Measurements from ENCODE around the gene STK38.

The STK38 gene

DNA sequence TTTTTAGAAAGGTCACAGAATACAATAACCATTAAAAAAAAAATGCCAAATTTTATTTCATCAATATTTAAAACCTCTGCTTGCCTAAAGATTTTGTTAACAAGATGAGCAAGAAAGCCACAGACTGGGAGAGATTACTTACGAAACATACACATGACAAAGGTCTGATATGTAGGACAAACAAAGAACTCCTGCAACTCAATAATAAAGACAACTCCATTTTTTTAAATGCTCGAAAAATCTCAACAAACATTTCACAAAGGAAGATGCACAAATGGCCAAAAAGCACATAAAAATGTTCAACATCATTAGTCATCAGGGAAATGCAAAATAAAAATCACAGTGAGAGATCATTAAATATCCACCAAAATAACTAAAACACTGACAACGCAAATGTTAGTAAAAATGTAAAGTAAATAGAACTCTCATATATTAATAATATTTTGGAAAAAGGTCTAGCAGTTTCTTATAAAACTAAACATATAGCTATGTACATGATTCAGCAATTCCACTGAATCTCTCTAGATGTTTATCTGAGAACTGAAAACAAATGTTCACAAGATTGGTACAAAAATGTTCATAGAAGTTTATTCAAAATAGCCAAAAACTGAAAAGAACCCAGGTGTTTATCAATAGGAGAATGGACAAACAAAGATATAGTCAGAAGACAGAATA, 10.3 kb downstream of the STK38 start:
- TF ChIP-seq, protein P1, sequence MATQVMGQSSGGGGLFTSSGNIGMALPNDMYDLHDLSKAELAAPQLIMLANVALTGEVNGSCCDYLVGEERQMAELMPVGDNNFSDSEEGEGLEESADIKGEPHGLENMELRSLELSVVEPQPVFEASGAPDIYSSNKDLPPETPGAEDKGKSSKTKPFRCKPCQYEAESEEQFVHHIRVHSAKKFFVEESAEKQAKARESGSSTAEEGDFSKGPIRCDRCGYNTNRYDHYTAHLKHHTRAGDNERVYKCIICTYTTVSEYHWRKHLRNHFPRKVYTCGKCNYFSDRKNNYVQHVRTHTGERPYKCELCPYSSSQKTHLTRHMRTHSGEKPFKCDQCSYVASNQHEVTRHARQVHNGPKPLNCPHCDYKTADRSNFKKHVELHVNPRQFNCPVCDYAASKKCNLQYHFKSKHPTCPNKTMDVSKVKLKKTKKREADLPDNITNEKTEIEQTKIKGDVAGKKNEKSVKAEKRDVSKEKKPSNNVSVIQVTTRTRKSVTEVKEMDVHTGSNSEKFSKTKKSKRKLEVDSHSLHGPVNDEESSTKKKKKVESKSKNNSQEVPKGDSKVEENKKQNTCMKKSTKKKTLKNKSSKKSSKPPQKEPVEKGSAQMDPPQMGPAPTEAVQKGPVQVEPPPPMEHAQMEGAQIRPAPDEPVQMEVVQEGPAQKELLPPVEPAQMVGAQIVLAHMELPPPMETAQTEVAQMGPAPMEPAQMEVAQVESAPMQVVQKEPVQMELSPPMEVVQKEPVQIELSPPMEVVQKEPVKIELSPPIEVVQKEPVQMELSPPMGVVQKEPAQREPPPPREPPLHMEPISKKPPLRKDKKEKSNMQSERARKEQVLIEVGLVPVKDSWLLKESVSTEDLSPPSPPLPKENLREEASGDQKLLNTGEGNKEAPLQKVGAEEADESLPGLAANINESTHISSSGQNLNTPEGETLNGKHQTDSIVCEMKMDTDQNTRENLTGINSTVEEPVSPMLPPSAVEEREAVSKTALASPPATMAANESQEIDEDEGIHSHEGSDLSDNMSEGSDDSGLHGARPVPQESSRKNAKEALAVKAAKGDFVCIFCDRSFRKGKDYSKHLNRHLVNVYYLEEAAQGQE (IDR thresholded peaks at IDR 0.05; ENCODE audit: insufficient read depth in 1 of 2, low read depth in 2 of 2, low read length in 2 of 2), result no peak
- TF ChIP-seq TAF1 (IDR thresholded peaks at IDR 0.05; ENCODE audit: borderline replicate concordance, insufficient read depth, low read length) (no peak), SIN3A (IDR thresholded peaks at IDR 0.05; ENCODE audit: borderline replicate concordance, insufficient read depth, low read length) (no peak), POLR2AphosphoS5 (IDR thresholded peaks at IDR 0.05; ENCODE audit: low read depth, low read length) (no peak), FOXP2 (optimal IDR thresholded peaks at IDR 0.05; ENCODE audit: borderline replicate concordance, extremely low read depth, extremely low read length, insufficient read depth) (no peak)

DNA sequence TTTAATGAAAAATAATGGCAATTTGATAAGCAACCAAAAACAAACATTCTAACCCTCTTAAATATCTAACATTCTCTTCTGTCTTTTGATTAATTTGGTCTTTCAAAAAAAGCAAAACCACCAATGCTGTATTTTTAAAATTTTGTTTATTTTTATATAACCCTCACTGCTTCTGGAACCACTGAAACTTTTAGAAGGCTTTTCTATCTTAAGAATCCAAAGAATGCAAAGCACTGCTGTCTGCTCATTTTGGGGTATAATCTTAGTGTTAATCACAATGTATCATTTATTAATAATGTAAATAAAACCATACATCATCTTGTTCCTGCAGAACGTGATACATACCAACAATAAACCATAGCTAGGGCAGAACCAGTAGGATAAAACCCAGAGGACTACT, 14.0 kb downstream of the STK38 start:
- TF ChIP-seq, protein P1 (IDR thresholded peaks at IDR 0.05; ENCODE audit: insufficient read depth in 1 of 2, low read depth in 2 of 2, low read length in 2 of 2), result no peak
- TF ChIP-seq SIN3A (IDR thresholded peaks at IDR 0.05; ENCODE audit: borderline replicate concordance, insufficient read depth, low read length), result no peak
- no peak for TF ChIP-seq TAF1 (IDR thresholded peaks at IDR 0.05; ENCODE audit: borderline replicate concordance, insufficient read depth, low read length)
- TF ChIP-seq FOXP2 (optimal IDR thresholded peaks at IDR 0.05; ENCODE audit: borderline replicate concordance, extremely low read depth, extremely low read length, insufficient read depth), result no peak
- TF ChIP-seq POLR2AphosphoS5 (IDR thresholded peaks at IDR 0.05; ENCODE audit: low read depth, low read length), result no peak

DNA sequence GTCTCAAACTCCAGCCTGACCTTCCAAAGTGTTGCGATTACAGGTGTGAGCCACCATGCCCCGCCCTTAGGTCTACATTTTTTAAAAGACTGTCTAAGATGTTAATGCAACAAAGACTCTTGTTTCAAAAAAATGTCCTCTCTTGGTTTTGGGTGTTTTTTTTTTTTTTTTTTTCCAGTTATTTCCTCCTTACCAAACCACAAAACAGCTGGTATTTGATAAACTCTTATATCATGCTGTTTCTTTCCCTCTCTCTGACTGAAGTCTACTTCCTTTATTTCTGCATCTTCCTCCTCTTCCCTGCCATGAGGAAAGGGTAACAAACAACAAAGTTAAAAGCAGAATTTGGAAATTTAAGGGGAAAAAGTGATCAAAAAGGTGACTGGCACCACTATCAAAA, 21.2 kb downstream of the STK38 start:
- TF ChIP-seq TAF1 (IDR thresholded peaks at IDR 0.05; ENCODE audit: borderline replicate concordance, insufficient read depth, low read length) (no peak), SIN3A (IDR thresholded peaks at IDR 0.05; ENCODE audit: borderline replicate concordance, insufficient read depth, low read length) (no peak), POLR2AphosphoS5 (IDR thresholded peaks at IDR 0.05; ENCODE audit: low read depth, low read length) (no peak), FOXP2 (optimal IDR thresholded peaks at IDR 0.05; ENCODE audit: borderline replicate concordance, extremely low read depth, extremely low read length, insufficient read depth) (no peak)
- TF ChIP-seq, protein P1 (IDR thresholded peaks at IDR 0.05; ENCODE audit: insufficient read depth in 1 of 2, low read depth in 2 of 2, low read length in 2 of 2), result no peak

DNA sequence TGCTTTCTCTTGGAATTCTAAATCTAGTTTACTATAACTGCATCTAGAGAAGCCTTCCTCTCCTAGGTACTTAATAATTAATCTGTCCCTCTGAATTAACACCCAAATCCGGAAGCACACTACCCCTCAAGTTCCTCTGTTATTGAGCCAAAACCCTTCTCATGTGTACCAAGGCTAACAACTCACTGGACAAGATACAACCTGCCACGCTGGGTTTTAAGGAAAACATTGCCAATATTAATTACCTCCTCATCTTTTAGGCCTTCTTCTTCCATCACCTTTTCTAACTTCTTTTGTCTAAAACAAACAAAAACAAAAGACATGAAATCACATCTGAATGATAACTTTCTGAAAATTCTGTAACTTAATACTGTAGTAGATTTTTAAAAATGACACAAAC, 21.9 kb downstream of the STK38 start:
- no peak for TF ChIP-seq TAF1 (IDR thresholded peaks at IDR 0.05; ENCODE audit: borderline replicate concordance, insufficient read depth, low read length)
- TF ChIP-seq POLR2AphosphoS5 (IDR thresholded peaks at IDR 0.05; ENCODE audit: low read depth, low read length), result no peak
- TF ChIP-seq SIN3A (IDR thresholded peaks at IDR 0.05; ENCODE audit: borderline replicate concordance, insufficient read depth, low read length), result no peak
- TF ChIP-seq, protein P1 (IDR thresholded peaks at IDR 0.05; ENCODE audit: insufficient read depth in 1 of 2, low read depth in 2 of 2, low read length in 2 of 2), result no peak
- TF ChIP-seq FOXP2 (optimal IDR thresholded peaks at IDR 0.05; ENCODE audit: borderline replicate concordance, extremely low read depth, extremely low read length, insufficient read depth), result no peak
